AG04449 (cell line): ENCODE measurements around the gene CRMP1.
"Not testable (repeated sequence)": the region's sequence is repeated elsewhere in the genome, so short reads cannot be mapped to it uniquely, and the experiment has no call there.

ENCODE experiments used
- CTCF ChIA-PET: fragments of 350-600 bp; formaldehyde crosslinking; extraction: SDS; loops from one replicate; lab custom pipeline; 2021; ENCODE audit warnings: antibody characterized with exemption; lab: Yijun Ruan, JAX
- POLR2A ChIA-PET: fragments of 400-600, 350-600 bp; formaldehyde crosslinking; extraction: SDS; loops from one replicate; lab custom pipeline; 2020; ENCODE audit warnings: antibody characterized with exemption, inconsistent platforms; lab: Yijun Ruan, JAX
- DNase-seq: peaks from one replicate; pipeline ENCODE4 v3.0.0-alpha.2; 2010; ENCODE audit warnings: low read depth, low spot score
- H3K4me3 ChIP-seq: 2 replicates; pipeline ENCODE4 v1.5.1; 2011; ENCODE audit warnings: low read depth, mild to moderate bottlenecking, control low read depth, low read length
- CTCF ChIP-seq: IDR thresholded peaks from one replicate; pipeline ENCODE4 v1.5.1; 2011; ENCODE audit warnings: mild to moderate bottlenecking, moderate library complexity, low read length, control low read depth, inconsistent platforms; ENCODE audit not compliant: insufficient read depth; ENCODE audit errors: missing control alignments

Gene CRMP1

GRCh38 chr4:5816851-5817375 is 76.0 kb downstream of the CRMP1 start:
- DNase-seq = no peak
- TF ChIP-seq CTCF = no peak
- POLR2A ChIA-PET = no interaction called here
- CTCF ChIA-PET = interaction anchor here (1.2 kb wide), 1 partner anchor 26 kb away, joined by 3 read pairs; no protein-coding TSS in a partner anchor
- H3K4me3 ChIP-seq = no peak overlapping the region

GRCh38 chr4:5816101-5816500 is 76.8 kb downstream of the CRMP1 start:
- no peak overlapping the region for H3K4me3 ChIP-seq
- ChIA-PET CTCF (no interaction called here), POLR2A (no interaction called here)
- no peak for TF ChIP-seq CTCF
- DNase-seq = no peak

GRCh38 chr4:5815641-5816040 is 77.2 kb downstream of the CRMP1 start:
- TF ChIP-seq CTCF = no peak
- POLR2A ChIA-PET = no interaction called here
- CTCF ChIA-PET = interaction anchor here (1.0 kb wide), 1 partner anchor 416 kb away, joined by 4 read pairs; no protein-coding TSS in a partner anchor
- no peak for DNase-seq
- no peak overlapping the region for H3K4me3 ChIP-seq

GRCh38 chr4:5814421-5814820 is 78.5 kb downstream of the CRMP1 start:
- ChIA-PET POLR2A (no interaction called here), CTCF (interaction anchor here (1.0 to 3.0 kb wide), 4 partner anchors 9 to 415 kb away, joined by 4 to 23 read pairs (median 10); no protein-coding TSS in a partner anchor)
- no peak overlapping the region for H3K4me3 ChIP-seq
- TF ChIP-seq CTCF = no peak
- no peak for DNase-seq

- no peak for DNase-seq
- no peak overlapping the region for H3K4me3 ChIP-seq
- TF ChIP-seq CTCF = no peak
- POLR2A ChIA-PET = no interaction called here
- CTCF ChIA-PET = interaction anchor here (1.0 to 3.0 kb wide), 15 partner anchors 10 to 414 kb away, joined by 3 to 23 read pairs (median 4); partner anchors contain the start of gene EVC2
These were observed 79.0 kb downstream of the CRMP1 start for GRCh38 chr4:5813882-5814255.

GRCh38 chr4:5812506-5813229 is 80.2 kb downstream of the CRMP1 start:
- POLR2A ChIA-PET = interaction anchor here (0.9 kb wide), 1 partner anchor 175 kb away, joined by 3 read pairs; no protein-coding TSS in a partner anchor
- H3K4me3 ChIP-seq = no peak overlapping the region
- CTCF ChIA-PET = interaction anchor here (0.7 to 3.0 kb wide), 40 partner anchors 8 to 1316 kb away, joined by 3 to 23 read pairs (median 4); partner anchors contain the start of gene EVC2
- peak; percentile 24 for DNase-seq
- peak; percentile 62 for TF ChIP-seq CTCF

- DNase-seq, POLR2A ChIA-PET, H3K4me3 ChIP-seq: not testable (repeated sequence)
- CTCF ChIA-PET = interaction anchor here (1.0 to 3.0 kb wide), 17 partner anchors 8 to 755 kb away, joined by 3 to 23 read pairs (median 5); partner anchors contain the start of gene EVC2
These were observed 80.8 kb downstream of the CRMP1 start for GRCh38 chr4:5812057-5812456.
